Measurements from ENCODE around the gene FAM193A.

FAM193A gene

GRCh38 chr4:2698504-2698903, 162.1 kb downstream of the FAM193A start:
- H3K27ac ChIP-seq = no peak overlapping the region
- no peak for TF ChIP-seq ZFX (IDR thresholded peaks at IDR 0.05; ENCODE audit: borderline replicate concordance)
- no peak for TF ChIP-seq CTCF (IDR thresholded peaks at IDR 0.05)

- H3K27ac ChIP-seq = no peak overlapping the region
- TF ChIP-seq ZFX (IDR thresholded peaks at IDR 0.05; ENCODE audit: borderline replicate concordance) (no peak), CTCF (IDR thresholded peaks at IDR 0.05) (no peak)
These were observed 162.6 kb downstream of the FAM193A start for GRCh38 chr4:2698951-2699505.

GRCh38 chr4:2699534-2699933, 163.1 kb downstream of the FAM193A start:
- TF ChIP-seq ZFX (IDR thresholded peaks at IDR 0.05; ENCODE audit: borderline replicate concordance) = no peak
- TF ChIP-seq CTCF (IDR thresholded peaks at IDR 0.05) = no peak
- no peak overlapping the region for H3K27ac ChIP-seq

GRCh38 chr4:2700031-2700430, 163.6 kb downstream of the FAM193A start:
- TF ChIP-seq CTCF (IDR thresholded peaks at IDR 0.05) (no peak), ZFX (IDR thresholded peaks at IDR 0.05; ENCODE audit: borderline replicate concordance) (no peak)

GRCh38 chr4:2702361-2702760, 165.9 kb downstream of the FAM193A start:
- TF ChIP-seq CTCF (IDR thresholded peaks at IDR 0.05) (no peak), ZFX (IDR thresholded peaks at IDR 0.05; ENCODE audit: borderline replicate concordance) (no peak)
- H3K27ac ChIP-seq = no peak overlapping the region

More at GRCh38 chr4:2700031-2700430, 163.6 kb downstream of the FAM193A start:
- no peak overlapping the region for H3K27ac ChIP-seq

GRCh38 chr4:2702770-2703169, 166.3 kb downstream of the FAM193A start:
- TF ChIP-seq ZFX (IDR thresholded peaks at IDR 0.05; ENCODE audit: borderline replicate concordance) (no peak), CTCF (IDR thresholded peaks at IDR 0.05) (no peak)
- no peak overlapping the region for H3K27ac ChIP-seq

- no peak overlapping the region for H3K27ac ChIP-seq
- TF ChIP-seq ZFX (IDR thresholded peaks at IDR 0.05; ENCODE audit: borderline replicate concordance) (no peak), CTCF (IDR thresholded peaks at IDR 0.05) (no peak)
These were observed 175.9 kb downstream of the FAM193A start for GRCh38 chr4:2712261-2712842.
